Left forelimb (tissue), 1 donor: ENCODE results near the gene PSPN.

ENCODE experiments used
- DNase-seq: peaks from one replicate; pipeline ENCODE4 v3.0.0-alpha.2; 2018; ENCODE audit warnings: low spot score

The PSPN gene

DNA sequence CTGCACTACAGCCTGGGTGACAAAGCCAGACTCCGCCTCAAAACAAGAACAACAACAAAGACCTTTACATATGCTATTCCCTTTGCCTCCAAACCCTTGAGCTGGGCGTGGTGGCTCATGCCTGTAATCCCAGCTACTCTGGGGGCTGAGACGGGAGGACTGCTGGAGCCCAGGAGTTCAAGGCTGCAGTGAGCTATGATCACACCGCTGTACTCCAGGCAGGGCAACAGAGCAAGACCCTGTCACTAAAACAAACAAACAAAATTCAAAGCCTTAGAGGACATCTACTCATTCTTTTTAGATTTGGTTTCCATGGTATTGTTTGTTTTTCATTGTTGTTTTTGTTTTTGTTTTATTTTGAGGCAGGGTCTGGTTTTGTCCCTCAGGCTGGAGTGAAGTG lies 50.1 kb downstream of the PSPN start:
- DNase-seq: no peak
